GM12875 (cell line): Measurements from ENCODE around the gene C1orf21.

Source experiments
- H3K4me3 ChIP-seq: one replicate; pipeline ENCODE4 v1.5.1; 2011; ENCODE audit warnings: low read depth, low read length, control low read depth
- TF ChIP-seq, protein P1 (sequence below): IDR thresholded peaks from 2 replicates; pipeline ENCODE4 v1.5.1; 2011; ENCODE audit warnings: low read depth, mild to moderate bottlenecking, control low read depth, inconsistent platforms, low read length, moderate library complexity, borderline replicate concordance; ENCODE audit not compliant: insufficient read depth

C1orf21 gene

GRCh38 chr1:184625271-184625670, 238.4 kb downstream of the C1orf21 start:
- no peak overlapping the region for H3K4me3 ChIP-seq
- TF ChIP-seq, protein P1, sequence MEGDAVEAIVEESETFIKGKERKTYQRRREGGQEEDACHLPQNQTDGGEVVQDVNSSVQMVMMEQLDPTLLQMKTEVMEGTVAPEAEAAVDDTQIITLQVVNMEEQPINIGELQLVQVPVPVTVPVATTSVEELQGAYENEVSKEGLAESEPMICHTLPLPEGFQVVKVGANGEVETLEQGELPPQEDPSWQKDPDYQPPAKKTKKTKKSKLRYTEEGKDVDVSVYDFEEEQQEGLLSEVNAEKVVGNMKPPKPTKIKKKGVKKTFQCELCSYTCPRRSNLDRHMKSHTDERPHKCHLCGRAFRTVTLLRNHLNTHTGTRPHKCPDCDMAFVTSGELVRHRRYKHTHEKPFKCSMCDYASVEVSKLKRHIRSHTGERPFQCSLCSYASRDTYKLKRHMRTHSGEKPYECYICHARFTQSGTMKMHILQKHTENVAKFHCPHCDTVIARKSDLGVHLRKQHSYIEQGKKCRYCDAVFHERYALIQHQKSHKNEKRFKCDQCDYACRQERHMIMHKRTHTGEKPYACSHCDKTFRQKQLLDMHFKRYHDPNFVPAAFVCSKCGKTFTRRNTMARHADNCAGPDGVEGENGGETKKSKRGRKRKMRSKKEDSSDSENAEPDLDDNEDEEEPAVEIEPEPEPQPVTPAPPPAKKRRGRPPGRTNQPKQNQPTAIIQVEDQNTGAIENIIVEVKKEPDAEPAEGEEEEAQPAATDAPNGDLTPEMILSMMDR, result no peak

DNA sequence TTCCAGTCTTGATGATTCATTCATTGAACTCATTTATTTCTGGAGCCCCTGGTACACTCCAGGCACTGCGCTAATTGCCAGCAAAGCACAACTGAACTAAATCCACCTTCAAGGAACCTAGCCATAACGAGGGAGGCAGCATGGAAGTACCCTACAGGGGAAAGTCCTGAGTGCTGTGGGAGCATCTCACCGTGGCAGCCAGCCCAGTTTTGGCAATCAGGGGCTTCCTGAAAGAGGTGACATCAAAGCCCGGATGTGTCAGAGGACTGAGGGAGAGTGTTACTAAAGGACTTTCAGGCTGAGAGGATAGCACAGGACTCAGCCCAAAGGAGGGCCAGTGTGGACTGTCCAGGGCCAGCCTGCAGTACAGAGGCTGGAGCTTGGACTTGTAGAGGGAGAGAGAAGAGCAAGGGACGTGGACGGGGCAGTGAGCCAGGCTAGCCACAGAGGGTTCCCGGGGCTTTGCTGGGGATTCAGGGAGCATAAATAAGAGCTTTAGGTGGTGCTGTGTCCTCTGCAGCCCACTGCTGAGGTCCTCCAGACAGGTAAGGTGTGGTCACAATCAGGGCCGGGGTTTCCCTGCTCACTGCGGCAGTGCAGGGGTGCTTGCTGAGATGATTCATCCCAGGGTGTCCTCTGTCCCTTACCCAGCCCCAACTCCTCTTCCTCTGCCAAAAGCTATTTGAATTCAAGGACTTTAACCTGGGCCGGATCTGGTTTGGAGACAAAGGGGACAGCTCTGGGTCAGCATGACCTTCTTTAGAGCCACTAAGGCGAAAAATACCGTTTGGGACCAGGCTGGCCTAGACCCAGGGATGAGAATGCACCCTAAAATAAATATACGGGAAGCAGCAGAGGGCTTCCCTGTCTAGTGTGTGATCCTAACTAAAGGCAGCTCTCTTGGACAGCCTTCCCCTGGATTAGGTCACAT, 239.5 kb downstream of the C1orf21 start:
- TF ChIP-seq, protein P1, result no peak
- H3K4me3 ChIP-seq, result no peak overlapping the region

- no peak overlapping the region for H3K4me3 ChIP-seq
- TF ChIP-seq, protein P1, result no peak
Observed at GRCh38 chr1:184627007-184627341, 240.1 kb downstream of the C1orf21 start.

GRCh38 chr1:184629266-184629665, 242.4 kb downstream of the C1orf21 start:
- TF ChIP-seq, protein P1, result no peak

GRCh38 chr1:184630679-184631060, 243.8 kb downstream of the C1orf21 start:
- no peak overlapping the region for H3K4me3 ChIP-seq
- TF ChIP-seq, protein P1, result no peak

More at GRCh38 chr1:184629266-184629665, 242.4 kb downstream of the C1orf21 start:
- no peak overlapping the region for H3K4me3 ChIP-seq

DNA sequence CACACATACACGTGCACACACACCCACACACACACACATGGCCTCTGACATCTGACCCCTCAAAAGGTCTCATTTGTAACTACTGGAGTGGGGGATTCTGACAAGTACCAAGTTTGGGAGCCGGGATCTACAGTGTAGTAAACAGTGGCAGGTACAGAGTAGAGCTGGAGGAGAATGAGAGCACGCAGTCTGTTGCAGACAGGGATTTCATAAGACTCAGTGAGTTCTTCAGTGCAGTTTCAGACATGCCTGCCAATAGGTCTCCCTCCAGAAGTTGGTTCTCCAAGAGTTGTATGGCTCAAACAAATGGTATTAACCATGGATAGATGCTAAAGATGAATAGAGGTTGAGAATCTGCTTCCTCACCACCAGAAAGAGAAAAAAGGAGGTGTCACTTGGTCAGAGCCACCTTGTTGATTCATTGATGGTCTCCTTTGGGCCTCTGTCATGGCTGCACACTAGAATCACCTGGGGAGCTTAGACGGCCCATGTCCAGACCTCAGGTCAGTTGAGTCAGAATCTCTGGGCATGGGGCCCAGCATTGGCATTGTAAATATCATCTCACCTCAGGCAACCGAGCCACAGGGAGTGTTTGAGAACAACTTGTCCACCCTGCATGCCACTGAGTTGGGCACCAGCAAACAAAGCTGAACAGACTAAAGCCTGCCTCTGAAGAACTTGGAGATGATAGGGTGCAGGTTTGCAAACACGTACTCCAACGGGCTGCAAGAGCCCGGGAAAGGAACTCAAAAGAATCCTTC, 245.8 kb downstream of the C1orf21 start:
- TF ChIP-seq, protein P1, result no peak

More for the DNA sequence above, 245.8 kb downstream of the C1orf21 start:
- H3K4me3 ChIP-seq, result no peak overlapping the region
